Measurements from ENCODE around the gene PUM1. TPM values are rescaled to one million over a fixed set of nuclear protein-coding genes. Genes with fewer than 3 reads are reported as not detected.

Gene PUM1
- total and polyA plus RNA-seq, 9 donors: 36.3 to 125 (median 112) TPM

DNA sequence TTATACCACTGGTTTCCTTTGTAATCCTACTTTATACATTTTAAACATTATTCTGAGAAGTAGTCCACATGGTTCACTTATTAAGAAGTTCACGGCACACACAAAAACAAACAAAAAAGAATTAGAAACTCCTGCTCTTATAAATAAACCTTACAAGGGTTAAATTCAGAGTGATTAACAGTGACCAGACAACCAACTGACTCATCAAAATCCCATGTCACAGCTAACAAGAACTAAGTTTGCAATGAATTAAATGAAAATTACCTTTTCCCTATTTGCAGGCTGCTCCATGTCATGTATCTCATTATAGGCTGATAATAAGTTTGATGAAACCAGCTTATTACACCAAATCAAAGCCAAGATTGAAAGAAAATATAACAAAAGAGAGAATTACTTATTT is 77.5 kb downstream of the PUM1 start:
- TF ChIP-seq EP300 (IDR thresholded peaks at IDR 0.05) (no peak), POLR2A (IDR thresholded peaks at IDR 0.05) (no peak)
- TF ChIP-seq, protein P1, sequence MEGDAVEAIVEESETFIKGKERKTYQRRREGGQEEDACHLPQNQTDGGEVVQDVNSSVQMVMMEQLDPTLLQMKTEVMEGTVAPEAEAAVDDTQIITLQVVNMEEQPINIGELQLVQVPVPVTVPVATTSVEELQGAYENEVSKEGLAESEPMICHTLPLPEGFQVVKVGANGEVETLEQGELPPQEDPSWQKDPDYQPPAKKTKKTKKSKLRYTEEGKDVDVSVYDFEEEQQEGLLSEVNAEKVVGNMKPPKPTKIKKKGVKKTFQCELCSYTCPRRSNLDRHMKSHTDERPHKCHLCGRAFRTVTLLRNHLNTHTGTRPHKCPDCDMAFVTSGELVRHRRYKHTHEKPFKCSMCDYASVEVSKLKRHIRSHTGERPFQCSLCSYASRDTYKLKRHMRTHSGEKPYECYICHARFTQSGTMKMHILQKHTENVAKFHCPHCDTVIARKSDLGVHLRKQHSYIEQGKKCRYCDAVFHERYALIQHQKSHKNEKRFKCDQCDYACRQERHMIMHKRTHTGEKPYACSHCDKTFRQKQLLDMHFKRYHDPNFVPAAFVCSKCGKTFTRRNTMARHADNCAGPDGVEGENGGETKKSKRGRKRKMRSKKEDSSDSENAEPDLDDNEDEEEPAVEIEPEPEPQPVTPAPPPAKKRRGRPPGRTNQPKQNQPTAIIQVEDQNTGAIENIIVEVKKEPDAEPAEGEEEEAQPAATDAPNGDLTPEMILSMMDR (IDR thresholded peaks at IDR 0.05): no peak
- H3K36me3 ChIP-seq: no peaks in the 10 kb centered on the region
- no peaks in the 10 kb centered on the region for H3K27me3 ChIP-seq
- no peak overlapping the region for H3K4me3 ChIP-seq
- WGBS, 3 donors: 57 to 70% (median 61%) methylated on average over 1 of the region's 1 CpG
- H3K9me3 ChIP-seq: no peaks in the 10 kb centered on the region
- H3K4me1 ChIP-seq (ENCODE audit: insufficient read depth): peaks cover 12% of the 10 kb centered on the region
- H3K27ac ChIP-seq: no peak overlapping the region
- intact Hi-C loops (cut with DNase I): no loop called here
- no peak for DNase-seq

DNA sequence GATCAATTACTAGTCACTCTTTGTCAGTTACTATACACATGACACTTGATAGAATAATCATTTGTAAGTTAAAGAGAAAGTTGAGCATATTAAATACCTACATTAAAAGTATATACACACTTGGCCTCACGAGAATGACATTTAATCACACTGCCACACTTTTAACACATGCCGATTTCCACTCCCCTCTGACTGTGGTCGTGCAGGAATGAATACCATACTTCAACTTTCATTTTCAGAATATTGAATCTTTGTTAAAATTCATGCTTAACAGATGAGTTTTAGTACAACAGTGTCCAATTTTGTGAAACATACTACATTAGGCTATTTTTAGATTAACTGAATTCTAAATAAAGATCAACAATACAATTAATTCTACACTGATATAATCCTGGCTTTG is 78.8 kb downstream of the PUM1 start:
- Histone ChIP-seq H3K27ac (no peak overlapping the region), H3K9me3 (no peaks in the 10 kb centered on the region), H3K36me3 (no peaks in the 10 kb centered on the region), H3K4me1 (ENCODE audit: insufficient read depth) (peaks cover 10% of the 10 kb centered on the region), H3K4me3 (no peak overlapping the region), H3K27me3 (no peaks in the 10 kb centered on the region)
- WGBS, 3 donors: 25 to 33% (median 26%) methylated on average over 3 of the region's 3 CpGs
- no peak for TF ChIP-seq POLR2A (IDR thresholded peaks at IDR 0.05)
- TF ChIP-seq, protein P1 (IDR thresholded peaks at IDR 0.05): no peak
- TF ChIP-seq EP300 (IDR thresholded peaks at IDR 0.05): no peak
- intact Hi-C loops (cut with DNase I): no loop called here
- no peak for DNase-seq

DNA sequence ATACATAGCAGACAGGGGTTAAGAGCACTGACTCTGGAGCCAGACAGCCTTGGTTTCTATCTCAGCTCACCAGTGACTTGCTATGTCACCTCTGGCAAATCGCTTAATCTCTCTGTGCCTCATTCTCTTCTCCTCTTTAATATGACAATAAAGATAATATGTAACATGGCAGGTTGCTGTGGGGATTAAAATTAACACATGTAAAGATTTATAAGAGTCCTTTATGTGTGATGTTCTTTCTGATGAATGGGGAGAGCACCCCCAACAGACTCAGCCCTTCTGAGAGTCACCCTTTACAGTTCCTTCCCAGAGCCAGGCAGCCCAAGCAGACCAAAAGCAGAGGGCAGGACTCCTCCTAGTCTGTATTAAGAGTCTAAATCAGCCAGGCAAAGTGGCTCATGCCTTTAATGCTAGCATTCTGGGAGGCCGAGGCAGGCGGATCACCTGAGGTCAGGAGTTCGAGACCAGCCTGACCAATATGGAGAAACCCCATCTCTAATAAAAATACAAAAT is 80.5 kb downstream of the PUM1 start:
- Histone ChIP-seq H3K9me3 (no peaks in the 10 kb centered on the region), H3K27ac (no peak overlapping the region), H3K36me3 (no peaks in the 10 kb centered on the region), H3K4me1 (ENCODE audit: insufficient read depth) (peaks cover 10% of the 10 kb centered on the region), H3K4me3 (no peak overlapping the region), H3K27me3 (no peaks in the 10 kb centered on the region)
- 79 to 84% (median 83%) methylated on average over 4 of the region's 4 CpGs for WGBS, 3 donors
- intact Hi-C loops (cut with DNase I): no loop called here
- DNase-seq: no peak
- TF ChIP-seq, protein P1 (IDR thresholded peaks at IDR 0.05): no peak
- TF ChIP-seq POLR2A (IDR thresholded peaks at IDR 0.05) (no peak), EP300 (IDR thresholded peaks at IDR 0.05) (no peak)

DNA sequence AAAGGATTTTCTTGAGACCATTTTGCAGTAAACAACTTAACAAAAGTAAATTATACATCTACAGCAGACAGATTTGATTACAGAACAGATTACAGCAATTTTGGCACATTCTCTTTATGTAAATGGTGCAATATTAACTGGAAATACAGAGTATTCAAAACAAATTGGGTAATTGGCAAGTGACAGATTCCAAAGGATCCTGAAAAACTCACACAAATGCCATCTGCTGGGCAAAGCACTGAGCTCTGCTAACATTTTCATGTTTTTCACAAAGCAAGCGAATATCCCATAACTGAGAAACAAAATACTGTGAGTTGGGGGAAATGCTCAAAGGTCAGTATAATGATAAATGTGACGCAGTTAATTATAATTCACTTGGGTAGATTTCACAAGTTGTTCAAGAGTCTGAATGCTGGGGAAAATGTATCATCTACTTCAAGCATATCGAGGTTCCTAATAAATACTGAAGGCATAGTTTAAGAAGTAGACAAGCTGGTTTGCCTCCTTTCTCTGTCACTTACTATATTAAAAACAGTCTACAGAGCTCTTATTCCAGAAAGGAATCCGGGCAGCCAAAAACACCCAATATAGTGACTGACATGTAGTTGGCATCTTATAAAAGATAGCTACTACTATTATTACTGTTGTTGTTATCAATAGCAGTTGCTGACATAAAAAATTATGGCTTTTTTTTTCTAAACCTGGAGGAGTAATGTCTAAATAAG is 81.2 kb downstream of the PUM1 start:
- Histone ChIP-seq H3K4me3 (no peak overlapping the region), H3K9me3 (no peaks in the 10 kb centered on the region), H3K27ac (no peak overlapping the region), H3K27me3 (no peaks in the 10 kb centered on the region), H3K4me1 (ENCODE audit: insufficient read depth) (peaks cover 10% of the 10 kb centered on the region), H3K36me3 (no peaks in the 10 kb centered on the region)
- intact Hi-C loops (cut with DNase I): no loop called here
- TF ChIP-seq POLR2A (IDR thresholded peaks at IDR 0.05): no peak
- DNase-seq: no peak
- 48 to 52% (median 51%) methylated on average over 4 of the region's 4 CpGs for WGBS, 3 donors

DNA sequence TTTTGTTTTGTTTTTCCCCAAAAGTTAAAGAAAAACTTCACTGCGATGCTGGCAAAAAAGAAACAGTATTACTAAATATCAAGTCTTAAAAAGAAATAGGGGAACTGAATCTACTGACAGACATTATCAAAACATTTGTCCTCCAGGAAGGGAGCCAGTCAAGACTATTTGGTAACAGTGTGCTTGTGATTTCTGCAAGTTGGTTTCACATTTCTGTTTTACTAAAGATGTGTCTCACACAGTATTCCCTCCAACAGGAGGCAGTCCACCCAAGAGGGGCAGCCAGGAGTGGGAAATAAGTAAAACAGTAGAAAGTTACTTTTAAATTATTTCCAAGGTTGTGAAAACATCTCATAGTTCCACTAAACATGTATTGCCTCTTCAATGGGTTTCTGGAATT is 82.6 kb downstream of the PUM1 start:
- H3K36me3 ChIP-seq: no peaks in the 10 kb centered on the region
- TF ChIP-seq EP300 (IDR thresholded peaks at IDR 0.05) (no peak), POLR2A (IDR thresholded peaks at IDR 0.05) (no peak)
- TF ChIP-seq, protein P1 (IDR thresholded peaks at IDR 0.05): no peak
- peaks cover 5% of the 10 kb centered on the region for H3K4me1 ChIP-seq (ENCODE audit: insufficient read depth)

More for the DNA sequence above, 82.6 kb downstream of the PUM1 start:
- intact Hi-C loops (cut with DNase I): no loop called here
- H3K4me3 ChIP-seq: no peak overlapping the region
- no peaks in the 10 kb centered on the region for H3K27me3 ChIP-seq
- DNase-seq: no peak
- H3K27ac ChIP-seq: no peak overlapping the region
- no peaks in the 10 kb centered on the region for H3K9me3 ChIP-seq
- 7 to 37% (median 13%) methylated on average over 1 of the region's 1 CpG for WGBS, 3 donors
